SK-N-MC (cell line): ENCODE results near the gene SRRM2.
"Not testable (repeated sequence)": the region's sequence is repeated elsewhere in the genome, so short reads cannot be mapped to it uniquely, and the experiment has no call there.

Experiments
- EZH2 ChIP-seq: fragments of 200-600 bp; sonication (generic); IDR thresholded peaks from one replicate; pipeline ENCODE4 v1.6.1; 2017; ENCODE audit warnings: antibody characterized with exemption
- POLR2AphosphoS5 ChIP-seq: IDR thresholded peaks from 2 replicates; pipeline ENCODE4 v1.6.1; 2012; ENCODE audit warnings: mild to moderate bottlenecking, low read depth, low read length, borderline replicate concordance

- not testable (repeated sequence) for TF ChIP-seq EZH2, POLR2AphosphoS5
Measured at GRCh38 chr16:2721634-2722173, 30.7 kb upstream of the SRRM2 start.
